Stimulated activated naive CD8-positive, alpha-beta T cell treated with anti-CD3 and anti-CD28 coated beads, Interleukin-15, Interleukin-2, amounts not matched to agents 100 U/mL and 50 U/mL, for 24 hours (primary cell): ENCODE data around the gene RAI1.
"Not testable (repeated sequence)": the region's sequence is repeated elsewhere in the genome, so short reads cannot be mapped to it uniquely, and the experiment has no call there.

ENCODE experiments used
- ATAC-seq: fragments of 150-1000 bp; cut with Tn5 transposase; one replicate; pipeline ENCODE4 v1.10.0; 2021
- DNase-seq: peaks from one replicate; pipeline ENCODE4 v3.0.0; 2021

The RAI1 gene

DNA sequence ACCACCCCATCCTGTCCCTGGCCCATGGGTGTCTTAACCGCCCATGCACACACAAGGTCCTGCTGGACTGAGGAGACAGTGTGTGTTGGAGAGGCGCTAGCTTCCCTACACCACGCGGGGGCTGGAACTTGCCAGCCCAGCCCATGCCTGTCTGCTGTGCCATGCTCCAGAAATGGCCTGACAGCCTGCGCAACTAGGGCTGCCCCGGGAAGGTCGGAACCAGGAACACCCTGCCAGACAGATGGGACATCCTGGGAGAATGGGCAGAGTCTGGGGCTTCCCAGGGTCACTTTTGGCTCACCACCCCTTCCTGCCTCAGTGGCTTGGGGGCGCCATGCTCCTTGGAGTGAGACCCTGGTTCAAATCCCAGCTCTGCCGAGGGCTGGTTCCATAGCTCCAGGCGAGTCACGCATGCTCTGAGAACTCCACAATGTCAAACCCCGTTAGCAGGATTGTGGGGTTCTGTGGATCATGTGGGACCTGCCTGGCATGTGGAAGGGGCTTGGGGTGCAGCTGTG, 119.3 kb downstream of the RAI1 start:
- DNase-seq, result no peak
- no peak for ATAC-seq

DNA sequence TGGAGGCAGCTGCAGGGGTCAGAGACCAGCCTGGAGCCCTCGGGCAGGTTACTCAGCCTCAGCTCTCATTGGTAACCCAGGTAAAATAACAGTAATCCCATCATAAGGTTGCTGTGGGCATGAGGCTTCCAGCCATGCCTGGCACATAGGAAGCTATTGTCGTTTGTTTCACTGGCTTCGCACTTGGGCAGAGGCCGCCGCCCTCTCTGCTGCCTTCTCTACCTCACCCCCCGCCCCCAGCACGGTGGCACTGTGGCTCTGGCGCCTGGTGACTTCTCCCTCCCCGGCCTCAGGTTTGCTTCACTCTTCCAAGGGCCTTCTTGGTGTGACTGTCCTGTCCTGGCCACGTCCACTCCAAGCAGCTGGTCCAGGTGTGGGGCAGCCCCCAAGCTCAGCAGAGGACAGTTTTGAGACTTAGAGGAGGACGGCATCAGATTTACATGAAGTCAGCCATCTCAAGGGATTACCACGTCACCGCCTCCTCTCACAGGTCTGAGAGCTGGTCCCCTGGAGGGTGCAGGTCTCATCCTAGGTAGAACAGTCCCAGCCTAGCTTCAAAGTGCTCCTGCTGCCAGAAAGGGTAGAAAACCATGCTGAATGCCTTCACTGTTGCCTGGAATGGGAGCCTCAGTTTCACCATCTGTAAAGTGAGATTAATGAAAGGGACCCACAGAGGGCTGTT, 120.7 kb downstream of the RAI1 start:
- DNase-seq, result no peak
- ATAC-seq, result no peak

DNA sequence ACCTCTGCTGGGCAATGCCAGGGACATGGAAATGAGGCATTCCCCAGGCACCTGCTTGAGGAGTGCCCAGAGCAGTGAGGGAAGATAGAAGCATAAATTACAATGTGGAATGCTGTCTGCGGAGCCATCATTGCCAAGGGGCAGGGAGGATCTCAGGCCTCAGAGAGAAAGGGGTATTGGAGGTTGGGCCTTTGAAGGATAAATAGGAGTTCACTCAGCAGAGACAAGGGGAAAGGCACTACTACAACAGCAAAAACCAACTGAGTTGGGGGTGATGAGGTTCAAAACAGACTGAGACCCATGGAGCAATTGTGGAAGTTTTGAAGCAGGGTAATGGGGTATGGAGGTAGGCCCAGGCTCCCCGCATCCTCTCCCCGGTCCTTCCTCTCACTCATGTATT, 122.7 kb downstream of the RAI1 start:
- ATAC-seq (no peak), DNase-seq (no peak)

DNA sequence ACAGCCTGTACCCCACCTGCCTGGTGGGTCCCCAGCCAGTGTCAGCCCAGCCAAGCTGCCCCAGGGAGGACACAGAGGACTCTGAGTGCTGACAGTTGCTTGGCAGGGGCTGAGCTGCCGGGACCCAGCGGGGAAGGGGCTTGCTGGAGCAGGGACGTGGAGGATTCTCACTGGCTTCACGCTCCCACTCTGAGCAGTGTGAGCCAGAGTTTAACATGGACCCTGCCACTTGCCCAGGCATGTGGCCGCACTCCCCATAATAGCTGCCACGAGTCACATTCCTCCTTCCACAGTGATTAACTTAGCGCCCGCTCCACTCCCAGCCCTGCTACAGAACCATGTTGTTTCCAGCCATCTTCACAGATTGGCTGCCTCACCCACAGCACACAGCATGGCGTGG, 124.3 kb downstream of the RAI1 start:
- ATAC-seq, result no peak
- DNase-seq, result no peak

DNA sequence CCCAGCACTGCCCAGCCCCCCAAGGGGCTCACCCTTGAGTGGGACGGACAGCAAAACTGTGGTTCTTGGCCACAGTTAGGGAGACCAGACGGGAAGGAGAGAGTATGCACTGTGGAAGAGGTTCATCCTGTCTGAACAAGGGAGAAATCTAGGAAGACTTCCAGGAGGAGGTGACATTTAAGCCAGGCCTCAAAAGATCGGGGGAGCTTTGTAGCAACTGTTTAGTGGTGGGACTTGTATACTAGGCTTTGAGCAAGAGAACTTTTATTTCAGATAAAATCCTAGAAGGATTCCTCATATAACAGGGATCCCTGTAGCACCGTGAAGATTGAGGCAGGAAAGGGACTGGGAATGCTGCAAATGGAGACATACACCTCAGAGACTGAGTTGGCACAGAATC, 124.8 kb downstream of the RAI1 start:
- no peak for DNase-seq
- no peak for ATAC-seq

DNA sequence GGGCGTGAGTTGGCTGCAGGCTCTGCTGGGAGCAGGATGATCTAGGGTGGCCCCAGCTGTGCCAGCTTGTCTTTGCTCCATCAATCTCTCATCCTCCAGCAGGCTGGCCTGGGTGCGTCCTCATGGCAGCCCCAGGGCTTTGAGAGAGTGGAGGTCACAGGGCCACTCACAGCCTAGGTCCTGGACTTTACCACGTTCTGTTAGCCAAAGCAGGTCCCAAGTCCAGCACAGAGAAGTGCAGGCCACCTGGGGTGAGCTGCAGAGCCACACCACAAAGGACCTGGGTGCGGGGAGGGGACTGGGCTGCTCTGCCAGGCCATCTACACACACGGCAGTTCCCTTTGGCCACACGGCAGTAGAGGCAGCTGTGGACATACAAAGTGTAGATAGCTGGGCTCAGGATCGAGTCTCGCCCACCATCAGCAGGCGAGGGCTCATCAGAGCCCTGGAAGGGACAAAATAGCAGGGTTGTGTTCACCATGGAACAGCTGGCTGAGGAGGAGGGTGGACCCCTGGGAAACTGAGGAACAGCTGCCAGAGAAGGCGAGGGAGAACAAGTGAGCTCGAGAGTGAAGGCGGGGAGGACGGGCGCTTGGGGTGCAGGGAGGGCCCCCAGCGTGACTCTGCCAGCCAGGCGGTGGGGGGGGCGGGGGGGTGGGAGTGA, 125.5 kb downstream of the RAI1 start:
- no peak for DNase-seq
- no peak for ATAC-seq

DNA sequence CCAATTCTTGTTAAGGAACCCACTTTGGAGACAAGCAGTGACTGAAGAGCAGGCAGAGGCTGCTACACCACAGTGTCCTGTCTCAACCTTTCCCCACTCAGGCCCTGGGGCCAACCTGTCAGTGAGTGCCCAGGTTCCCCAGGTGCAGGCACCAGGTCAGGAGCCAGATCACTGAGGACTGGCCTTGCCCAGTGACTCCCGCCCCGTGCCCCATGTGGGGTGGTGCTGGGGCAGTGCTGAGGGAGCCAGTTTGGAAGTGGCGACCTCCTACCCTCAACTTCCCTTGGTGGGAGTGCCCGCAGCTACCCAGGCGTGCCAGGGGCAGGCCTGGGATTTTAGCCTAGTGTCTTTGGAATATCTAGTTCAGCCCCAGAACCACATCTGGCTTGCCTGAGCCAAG, 126.2 kb downstream of the RAI1 start:
- DNase-seq (no peak), ATAC-seq (no peak)

DNA sequence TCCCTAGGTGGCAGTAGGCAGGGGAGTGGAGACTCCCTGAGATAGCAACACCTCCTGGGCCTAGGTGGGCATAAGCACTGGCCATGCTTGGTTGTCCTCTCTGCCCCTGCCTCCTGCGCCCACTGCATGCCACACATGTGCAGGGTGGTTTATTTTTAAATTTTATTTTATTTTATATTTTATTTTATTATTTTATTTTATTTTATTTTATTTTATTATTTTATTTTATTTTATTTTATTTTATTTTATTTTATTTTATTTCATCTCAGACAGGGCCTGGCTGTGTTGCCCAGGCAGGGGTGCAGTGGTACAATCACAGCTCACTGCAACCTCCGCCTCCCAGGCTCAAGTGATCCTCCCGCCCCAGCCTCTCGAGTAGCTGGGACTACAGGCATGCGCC, 126.9 kb downstream of the RAI1 start:
- not testable (repeated sequence) for ATAC-seq, DNase-seq

DNA sequence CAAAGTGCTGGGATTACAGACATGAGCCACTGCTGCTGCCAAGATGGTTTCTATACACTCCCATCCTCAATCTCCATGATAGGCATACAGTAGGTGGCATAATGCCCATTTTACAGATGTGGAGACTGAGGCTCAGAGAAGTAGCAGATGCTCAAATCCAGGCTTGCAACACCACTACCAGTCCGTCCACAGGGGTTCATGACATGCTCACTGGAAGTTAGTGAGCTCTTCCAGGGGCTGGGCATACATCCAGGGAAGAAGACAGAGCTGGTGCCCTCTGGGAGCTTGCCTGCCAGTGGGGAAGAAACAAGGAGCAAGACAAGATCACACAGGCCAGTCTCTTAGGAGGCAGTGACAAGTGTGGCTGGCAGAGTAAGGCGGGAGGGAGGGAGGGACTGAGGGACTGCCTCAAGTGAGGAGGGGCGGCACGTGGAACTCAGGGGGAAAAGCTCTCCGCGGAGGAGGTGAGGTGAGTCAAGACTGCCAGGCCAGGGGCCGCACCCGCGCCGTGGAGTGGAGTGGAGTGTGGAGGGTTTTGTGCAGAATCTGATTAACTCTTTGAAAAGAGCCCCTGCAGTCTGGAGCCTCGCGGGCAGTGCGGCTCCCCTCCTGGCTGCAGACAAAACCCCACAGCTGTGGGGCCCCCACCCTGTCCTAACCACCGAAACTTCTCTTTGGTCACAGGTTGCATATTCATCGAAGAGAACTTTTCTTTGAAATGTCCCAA, 127.6 kb downstream of the RAI1 start:
- ATAC-seq (peak; percentile 47), DNase-seq (no peak)

DNA sequence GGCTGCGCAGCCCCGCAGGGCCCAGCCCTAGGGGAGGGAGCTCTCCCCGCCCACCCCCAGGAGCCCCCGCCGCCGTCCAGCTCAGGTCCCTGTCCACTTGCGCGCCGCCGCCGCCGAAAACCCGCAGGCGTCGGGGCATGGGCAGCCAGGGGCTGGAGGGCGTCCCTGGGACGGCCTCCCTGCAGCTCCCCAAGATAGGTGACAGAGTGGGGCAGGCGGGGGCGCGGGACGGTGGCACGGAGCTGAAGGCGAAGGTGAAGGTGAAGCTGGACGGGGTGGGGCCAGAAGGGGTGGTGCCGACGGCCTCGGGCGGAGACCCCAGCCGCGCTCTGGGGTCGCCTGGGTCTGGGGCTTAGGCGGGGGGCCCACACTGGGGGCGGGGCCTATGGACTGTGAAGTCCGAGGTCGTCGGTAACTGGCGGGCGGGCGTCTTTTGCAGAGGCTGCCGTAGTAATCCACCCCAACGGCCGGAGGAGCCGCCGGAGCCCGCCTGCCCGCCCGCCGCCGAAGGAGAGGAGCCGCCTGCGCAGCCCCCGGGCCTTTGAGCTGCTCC, 128.3 kb downstream of the RAI1 start:
- DNase-seq (no peak), ATAC-seq (no peak)

DNA sequence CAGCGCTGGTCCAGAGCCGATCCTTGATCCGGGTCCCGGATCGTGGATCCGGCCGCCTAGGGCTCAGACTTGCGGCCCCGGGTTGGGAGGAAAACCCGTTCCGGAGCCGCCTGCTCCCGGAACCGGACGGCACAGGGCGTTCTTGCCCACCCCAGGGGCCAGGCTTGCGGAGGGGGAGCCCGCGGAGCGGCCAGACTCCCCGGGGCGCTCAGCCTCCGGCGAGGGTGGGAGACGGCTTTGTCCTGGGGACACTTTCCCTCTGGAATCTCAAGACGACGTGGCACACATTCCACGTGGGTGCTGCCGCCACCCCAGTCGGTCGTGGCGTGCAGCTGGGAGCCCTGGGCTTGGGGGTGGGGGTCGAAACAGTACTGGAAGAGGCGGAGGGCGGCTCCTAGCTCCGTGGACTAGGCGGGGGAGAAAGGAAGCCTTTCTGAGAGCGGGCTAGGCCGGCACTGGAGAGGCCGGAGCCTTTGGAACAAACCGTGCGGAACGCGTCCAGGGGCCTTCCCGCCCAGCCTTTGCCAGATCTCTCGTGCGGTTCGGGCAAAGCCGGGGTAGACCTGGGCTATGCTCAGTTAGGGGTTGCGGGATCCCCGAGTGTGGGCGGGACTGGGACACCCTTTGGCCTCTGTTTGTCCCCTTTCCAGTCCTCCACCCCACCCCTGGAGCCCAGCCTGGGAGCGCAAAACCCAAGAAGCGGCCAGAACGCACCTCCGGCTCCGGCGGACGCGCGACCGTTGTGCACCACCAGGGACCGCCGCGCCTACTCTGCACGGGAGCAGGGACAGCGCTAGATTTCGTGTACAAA, 129.0 kb downstream of the RAI1 start:
- ATAC-seq (no peak), DNase-seq (no peak)

DNA sequence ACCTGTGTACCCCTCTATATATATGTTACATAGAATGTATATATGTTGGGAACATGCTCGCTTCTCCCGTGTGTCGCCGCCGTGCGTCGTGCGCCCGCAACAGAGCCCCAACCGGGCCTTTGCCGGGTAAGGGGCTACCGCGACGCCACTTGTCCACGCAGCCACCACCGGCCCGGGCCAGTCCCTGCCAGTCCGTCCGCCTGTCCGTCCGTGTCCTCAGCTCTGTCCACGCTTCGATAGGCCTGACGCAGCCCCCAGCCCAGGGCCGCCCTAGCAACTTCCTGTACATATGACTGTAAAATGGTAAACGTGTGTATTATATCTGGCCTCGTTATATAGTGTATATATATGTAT, 129.6 kb downstream of the RAI1 start:
- DNase-seq (no peak), ATAC-seq (no peak)

DNA sequence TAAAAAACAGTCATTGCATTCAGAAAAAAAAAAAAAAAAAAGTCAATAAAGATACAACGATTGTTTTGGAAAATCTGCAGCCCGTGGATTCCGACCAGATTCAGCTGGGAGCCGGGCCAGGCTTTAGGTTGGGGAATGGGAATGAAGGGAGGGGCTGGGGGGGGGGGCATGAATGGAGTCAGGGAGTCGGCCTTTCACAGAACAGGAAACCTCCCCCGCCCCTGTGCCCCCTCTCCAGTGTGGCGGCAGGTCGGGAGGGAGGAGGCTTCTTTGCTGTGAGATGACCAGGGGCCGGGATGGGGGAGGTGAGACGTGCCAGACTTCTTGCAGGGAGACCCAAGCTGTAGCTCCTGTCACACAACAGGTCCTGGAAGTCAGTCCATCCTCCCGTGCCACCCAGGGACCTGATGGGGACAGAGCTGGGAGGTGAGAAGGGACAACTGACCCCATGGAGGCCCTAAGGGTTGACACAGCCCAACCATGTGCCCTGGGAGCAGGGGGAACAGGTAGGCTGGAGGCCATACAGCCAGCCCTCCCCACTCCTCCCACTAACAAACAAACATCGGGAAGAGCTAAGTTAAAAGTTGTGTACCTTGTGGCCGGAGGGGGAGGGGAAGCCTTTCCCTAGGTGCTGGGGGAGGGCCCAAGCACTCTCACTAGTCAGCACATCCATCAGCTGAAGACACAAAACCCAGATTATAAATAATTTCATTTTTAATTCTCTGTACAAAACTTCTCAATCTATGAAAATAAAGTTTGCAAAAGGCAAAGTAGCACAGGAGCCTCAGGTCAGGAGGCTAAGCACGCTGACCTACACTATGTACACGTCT, 130.3 kb downstream of the RAI1 start:
- DNase-seq (no peak), ATAC-seq (no peak)

DNA sequence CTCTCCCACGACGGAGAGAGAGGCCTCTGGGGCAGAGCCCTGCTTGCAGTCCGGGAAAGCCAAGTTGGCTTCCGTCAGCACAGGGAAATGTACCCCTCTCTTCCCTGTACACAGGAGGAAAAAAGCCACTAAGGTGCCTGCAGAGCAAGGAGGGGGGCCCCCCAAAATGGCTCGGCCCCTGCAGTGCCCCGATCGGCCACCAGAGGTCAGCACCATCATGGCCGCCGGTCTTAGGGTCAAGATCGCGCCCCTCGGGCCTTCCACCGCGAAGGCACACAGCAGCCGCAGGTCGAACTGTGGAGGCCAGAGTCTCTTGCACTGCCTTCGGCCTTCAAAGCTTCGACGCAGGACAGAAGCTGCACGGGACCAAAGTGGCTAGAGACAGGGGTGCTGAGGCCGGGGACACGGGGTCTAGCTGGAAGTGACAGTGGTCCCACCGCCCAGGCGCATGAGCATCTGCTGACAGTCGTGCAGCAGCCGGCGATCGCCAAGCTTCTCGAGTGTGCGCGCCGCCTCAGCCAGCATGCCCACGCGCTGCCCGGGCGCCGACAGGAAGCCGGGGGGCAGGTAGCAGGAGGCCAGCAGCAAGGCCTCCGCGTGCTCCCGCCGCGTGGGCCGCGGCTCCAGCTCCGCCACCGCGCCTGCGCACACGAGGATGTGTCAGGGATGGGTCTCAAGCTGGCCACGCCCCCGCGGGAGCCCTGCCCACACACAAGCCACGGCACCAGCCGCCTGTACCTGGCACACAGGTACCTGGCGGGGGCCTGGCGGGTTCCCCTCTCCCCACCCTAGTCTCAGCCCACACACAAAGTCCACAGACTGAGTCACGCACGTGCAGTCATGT, 131.2 kb downstream of the RAI1 start:
- DNase-seq (peak; percentile 84), ATAC-seq (peak; percentile 26)

DNA sequence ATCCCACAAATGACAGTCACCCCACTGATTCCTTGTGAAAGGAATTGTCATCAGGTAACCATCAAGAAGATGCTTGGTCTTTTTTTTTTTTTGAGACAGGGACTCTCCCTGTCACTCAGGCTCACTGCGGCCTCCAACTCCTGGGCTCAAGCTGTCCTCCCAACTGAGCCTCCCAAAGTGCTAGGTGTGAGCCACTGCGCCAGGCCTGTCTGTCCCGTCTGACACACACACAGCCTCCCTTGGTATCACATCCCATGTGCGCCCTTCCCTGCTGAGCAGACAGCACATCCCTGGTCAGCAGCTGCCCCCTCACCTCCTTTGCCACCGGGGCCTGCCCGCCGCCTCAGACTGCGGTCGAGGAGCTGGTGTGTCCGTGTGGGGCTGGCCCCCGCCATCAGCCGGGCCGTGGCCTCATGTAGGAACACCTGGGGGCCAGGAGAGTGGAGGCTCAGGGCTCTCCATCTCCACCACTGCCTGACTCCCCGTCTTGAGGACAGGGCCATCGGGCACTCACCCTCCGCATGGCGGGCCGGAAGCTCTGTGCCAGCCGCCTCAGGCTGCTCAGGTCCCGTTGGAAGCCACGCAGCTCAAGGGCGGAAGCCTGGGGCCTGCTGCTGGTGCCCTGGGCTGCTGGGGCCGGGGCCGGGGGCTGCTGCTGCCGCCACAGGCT, 131.9 kb downstream of the RAI1 start:
- no peak for DNase-seq

DNA sequence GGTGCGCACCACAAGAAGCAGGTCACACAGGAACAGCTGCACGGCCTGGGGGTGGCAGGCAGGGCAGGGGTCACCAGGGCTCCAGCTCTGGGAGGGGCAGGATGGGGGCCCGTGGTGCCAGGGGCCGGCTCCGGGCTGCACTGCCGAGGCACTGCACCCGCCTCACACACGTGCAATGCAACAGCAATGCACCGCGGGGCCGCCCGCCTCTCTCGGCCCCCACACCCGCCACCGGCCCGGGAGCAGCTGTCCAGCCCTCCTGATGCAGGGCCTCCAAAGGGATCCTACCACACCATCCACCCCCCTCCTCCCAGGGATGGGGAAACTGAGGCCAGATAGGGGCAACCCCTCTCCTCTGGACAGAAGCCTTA, 132.5 kb downstream of the RAI1 start:
- DNase-seq, result no peak
- ATAC-seq, result no peak

More for the DNA sequence above, 131.9 kb downstream of the RAI1 start:
- no peak for ATAC-seq

DNA sequence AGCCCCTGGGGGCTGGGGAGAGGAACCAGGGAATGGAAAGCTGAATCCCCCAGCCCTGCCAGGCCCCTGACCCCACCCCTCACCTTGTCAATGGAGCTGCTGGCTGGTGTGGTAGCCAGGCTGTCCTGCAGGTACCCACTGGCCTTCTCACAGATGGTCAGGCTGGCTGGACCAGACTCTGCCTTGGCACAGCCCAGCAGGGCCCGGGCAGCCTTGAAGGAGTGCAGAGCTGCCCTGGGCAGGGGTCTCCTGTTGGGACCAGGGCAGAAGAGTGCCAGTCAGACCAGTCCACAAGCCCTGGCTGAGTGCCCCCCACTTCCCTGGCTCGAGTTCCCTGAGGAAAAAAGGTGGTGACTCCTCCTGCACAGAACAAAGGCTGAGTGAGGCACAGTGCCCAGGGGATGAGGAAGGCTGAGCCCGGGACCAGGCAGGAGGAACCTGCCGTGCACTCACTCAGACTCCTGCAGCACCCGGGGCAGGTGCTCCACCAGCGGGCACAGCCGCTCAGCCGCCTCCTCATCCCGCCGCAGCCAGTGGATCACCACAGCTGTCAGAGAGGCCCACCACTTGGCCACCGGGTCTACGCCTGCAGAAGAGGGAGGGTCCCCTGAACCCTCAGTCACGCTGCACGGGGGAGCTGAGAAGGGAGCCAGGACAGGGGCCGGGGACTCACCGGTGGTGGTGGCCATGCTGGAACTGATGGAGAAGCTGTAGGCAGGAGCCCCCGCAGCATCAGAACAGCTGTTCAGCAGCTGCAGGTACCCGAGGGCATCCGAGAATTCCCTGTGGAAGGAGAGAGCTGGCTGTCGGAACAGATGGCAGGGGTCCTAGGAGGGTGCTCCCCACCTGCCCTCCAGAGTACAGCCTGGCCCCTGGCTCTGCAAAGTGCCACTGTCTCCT, 133.2 kb downstream of the RAI1 start:
- ATAC-seq, result no peak
- DNase-seq, result no peak

DNA sequence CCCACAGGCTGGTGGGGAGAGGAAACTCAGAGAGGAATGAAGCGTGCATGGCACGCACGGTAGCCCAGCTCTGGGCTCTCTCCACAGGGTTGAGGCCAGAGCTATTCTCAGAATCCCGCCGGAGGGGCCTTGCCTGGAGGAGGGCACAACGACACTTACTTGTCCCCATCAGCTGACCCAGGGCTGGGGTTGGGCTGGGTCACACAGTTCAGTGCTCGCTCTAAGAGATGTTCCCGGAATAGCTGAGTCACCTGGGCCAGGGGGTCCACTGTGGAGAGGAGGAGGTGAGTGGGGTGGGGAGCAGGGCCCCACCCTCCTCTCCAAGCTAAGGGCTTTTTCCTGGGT, 133.8 kb downstream of the RAI1 start:
- DNase-seq, result no peak
- no peak for ATAC-seq
